NCI-H82 treated with DMSO at 0.1 percent for 48 hours (cell line): ENCODE measurements around the gene RHBDD2.
A peak's percentile ranks its signal among the peaks of the same experiment; 100 is the strongest.
"Not testable (repeated sequence)": the region's sequence is repeated elsewhere in the genome, so short reads cannot be mapped to it uniquely, and the experiment has no call there.

Source experiments
- DNase-seq: peaks from one replicate; lab custom pipeline; 2025; ENCODE audit not compliant: unreplicated experiment; lab: John Stamatoyannopoulos, UW

Gene RHBDD2

GRCh38 chr7:75888464-75889222 is 9.8 kb downstream of the RHBDD2 start:
- DNase-seq: no peak

- DNase-seq: no peak
These were observed 10.5 kb downstream of the RHBDD2 start for GRCh38 chr7:75889223-75889825.

GRCh38 chr7:75889826-75890225 is 11.0 kb downstream of the RHBDD2 start:
- DNase-seq: no peak

DNA sequence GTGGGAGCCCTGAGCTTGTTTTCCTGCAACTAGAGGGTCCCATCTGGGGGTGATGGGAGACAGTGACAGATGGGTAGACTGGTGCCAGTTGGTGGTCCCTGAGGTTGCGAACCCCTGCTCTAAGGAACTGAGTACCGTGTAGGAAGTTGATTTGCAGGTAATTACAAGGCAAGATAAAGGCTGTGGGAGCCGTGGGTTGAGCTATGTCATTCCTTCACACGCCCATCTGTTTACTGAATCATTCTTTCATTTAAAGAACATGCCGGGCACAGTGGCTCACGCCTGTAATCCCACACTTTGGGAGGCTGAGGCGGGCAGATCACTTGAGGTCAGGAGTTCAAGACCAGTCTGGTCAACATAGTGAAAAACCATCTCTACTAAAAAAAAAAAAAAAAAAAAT is 12.4 kb downstream of the RHBDD2 start:
- not testable (repeated sequence) for DNase-seq

DNA sequence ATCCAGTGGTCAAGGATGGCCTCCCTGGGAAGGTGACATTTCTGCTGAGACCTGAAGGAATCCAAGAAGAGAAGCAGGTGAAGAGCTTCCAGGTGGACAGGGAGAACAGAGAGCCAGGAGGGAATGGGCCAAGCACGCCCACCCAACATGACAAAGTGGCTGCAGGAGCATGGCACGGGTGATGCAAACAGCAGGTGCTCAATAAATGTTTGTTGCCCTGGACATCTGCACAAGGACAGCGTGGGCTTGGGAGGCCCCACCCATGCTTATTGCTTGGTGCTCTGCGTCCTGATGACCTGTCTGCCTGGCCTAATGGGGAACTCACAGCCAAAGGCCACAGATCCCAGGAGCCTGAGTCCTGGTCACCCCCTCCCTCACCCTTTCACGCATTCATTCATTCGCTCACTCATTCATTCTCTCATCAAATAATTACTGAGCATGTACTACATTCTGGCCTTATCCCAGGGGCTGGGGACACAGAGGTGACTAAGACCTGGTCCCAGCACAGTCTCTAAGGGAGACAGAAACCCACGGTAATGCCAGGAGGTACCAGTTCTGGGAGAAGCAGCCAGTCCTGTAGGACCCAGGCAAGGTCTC is 13.1 kb downstream of the RHBDD2 start:
- DNase-seq: no peak

GRCh38 chr7:75892634-75893272 is 13.9 kb downstream of the RHBDD2 start:
- DNase-seq: no peak

DNA sequence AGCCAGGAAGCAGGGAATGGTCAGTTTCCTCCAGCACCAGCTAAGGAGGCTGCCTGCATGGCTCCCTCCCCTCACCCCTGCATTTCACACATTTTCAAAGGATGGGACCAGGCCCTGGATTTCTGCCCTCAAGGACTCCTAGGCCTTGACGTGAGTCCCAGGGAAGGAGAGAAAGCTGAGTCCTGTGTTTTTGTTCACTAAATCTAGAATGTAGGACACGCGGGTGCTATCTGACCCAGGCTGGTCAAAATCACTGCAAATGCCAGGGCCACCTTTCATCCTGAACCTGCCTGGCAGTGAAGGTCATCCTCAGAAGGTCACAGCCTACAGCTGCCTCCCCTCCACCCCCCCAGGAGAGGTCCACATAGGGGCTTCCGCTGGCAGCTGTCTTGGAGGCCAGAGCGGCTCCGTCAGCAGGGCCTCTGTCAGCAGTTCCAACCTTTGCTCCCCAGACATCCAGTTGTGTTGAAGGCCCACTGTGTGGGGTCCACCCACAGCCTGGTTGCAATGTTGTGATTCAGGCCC is 18.0 kb downstream of the RHBDD2 start:
- no peak for DNase-seq

DNA sequence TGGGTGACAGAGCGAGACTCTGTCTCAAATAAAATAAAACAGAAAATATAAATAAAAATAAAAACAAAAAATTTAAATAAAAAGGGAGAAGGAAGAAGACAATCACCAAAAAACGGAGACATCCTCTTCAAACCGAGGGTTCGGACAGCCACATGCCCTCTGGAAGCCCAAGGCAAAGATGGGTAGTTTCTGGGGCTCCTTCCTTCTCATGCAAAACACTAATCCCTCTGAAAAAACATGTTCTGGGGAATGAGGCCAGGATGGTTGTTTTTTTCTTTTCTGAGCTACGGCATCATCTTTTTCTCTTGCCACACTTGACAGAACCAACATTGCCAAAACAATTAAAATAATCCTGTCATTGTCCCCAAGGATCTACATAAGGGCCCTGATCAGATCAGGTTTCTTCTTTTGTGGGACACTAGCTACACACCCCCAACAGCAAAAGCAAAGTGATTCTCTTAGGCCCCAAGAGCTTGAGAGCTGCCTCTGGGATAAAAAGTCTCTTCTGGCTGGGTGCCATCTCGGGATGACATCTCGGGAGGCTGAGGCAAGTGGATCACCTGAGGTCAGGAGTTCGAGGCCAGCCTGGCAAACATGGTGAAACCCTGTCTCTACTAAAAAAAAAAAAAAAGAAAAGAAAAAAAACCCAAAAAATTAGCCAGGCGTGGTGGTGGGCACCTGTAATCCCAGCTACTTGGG is 21.9 kb downstream of the RHBDD2 start:
- DNase-seq: no peak

DNA sequence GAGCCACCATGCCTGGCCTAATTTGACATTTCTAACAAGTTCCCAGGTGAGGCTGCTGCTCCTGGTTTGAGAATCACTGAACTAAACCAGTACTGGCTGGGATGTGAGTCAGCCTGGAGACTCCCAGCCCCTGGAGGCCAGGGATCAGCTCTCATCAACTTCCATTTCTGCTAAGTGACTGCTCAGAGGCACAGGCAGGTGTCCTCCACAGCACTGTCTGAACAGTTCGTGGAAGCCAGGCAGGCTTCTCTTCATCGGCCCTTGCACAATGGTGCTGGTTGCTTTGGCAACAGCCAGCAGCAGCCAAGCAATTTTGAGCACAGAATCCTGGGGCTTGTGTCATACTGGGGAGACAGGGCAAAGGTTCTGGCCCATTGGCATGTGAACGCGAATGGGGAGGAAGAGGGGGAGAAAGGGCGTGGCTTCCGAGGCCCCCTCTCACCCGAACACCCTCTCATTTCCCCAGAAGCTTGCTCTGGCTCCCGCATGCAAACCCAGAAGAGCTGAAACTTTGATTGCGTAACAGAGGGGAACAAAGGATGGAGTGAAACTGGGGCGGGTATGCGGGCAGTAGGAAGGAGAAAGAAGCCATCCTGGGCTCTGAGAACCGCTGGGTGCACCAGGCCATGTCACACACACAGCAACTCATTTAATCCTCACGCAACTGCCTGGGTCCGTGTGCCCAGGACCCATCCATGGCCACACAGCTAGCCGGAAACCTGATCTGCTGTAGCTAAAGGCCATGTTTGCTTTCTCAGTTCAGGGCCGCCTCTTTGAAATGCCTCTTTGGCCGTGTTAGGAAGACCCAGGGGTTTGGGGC is 27.2 kb downstream of the RHBDD2 start:
- no peak for DNase-seq

DNA sequence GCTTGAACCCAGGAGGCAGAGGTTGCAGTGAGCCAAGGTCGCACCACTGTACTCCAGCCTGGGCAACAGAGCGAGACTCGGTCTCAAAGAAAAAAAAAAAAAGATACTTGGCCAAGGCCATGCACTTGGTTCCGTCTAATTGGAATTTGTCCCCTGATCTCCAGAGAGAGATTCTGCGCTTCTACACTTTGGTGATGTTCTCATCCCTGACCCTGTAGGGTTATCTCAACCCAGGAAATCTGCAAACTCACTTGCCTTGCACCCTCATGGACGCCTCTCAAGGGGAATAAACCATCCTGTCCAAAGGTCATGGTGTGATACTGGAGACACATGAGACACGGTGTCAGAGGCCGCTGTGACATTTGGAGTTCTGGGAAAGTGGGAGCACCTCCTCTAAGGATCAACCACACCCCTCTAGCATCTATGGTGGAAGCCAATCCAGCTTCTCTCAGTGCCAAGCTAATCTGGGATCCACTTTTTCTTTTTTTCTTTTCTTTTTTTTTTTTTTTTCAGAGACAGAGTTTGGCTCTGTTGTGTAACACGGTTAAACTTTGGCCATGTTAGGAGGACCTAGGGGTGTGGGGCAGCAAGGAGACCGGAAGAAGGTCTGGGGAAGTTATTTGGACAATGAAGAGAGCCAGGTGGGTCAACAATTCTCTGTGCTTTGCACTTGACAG is 28.3 kb downstream of the RHBDD2 start:
- DNase-seq: no peak

DNA sequence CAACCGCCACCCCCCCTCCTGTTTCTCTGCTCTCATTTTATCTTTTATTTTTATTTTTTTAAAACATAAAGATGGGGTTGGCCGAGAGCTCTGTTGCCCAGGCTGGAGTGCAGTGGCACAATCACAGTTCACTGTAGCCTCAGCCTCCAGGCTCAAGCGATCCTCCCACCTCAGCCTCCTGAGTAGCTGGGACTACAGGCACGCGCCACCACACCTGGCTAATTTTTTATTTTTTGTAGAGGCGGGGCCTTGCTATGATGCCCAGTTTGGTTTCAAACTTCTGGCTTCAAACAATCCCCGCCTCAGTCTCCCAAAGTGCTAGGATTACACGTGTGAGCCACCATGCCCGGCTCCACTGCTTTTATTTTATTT is 28.8 kb downstream of the RHBDD2 start:
- DNase-seq: not testable (repeated sequence)

DNA sequence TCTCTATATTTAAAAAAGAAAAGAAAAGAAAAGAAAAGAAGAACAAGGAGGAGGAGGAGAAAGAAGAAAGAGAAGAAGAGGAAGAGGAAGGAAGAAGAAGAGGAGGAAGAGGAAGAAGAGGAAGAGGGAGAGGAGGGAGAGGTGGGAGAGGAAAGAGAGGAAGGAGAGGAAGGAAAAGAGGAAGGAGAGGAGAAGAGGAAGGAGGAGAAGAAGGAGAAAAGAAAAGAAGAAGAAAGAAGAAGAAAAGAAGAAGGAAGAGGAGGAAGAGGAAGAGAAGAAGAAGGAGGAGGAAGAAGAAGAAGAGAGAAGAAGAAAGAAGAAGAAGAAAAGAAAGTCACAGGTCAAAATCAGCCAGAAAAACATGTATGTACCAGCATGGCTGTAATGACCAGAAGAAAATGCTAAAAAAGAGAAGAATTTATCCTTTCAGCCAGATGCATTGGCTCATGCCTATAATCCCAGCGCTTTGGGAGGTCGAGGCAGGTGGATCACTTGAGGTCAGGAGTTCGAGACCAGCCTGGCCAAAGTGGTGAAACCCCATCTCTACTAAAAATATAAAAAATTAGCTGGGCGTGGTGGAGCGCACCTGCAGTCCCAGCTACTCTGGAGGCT is 30.8 kb downstream of the RHBDD2 start:
- no peak for DNase-seq

- DNase-seq: not testable (repeated sequence)
These were observed 32.4 kb downstream of the RHBDD2 start for GRCh38 chr7:75911186-75911585.

DNA sequence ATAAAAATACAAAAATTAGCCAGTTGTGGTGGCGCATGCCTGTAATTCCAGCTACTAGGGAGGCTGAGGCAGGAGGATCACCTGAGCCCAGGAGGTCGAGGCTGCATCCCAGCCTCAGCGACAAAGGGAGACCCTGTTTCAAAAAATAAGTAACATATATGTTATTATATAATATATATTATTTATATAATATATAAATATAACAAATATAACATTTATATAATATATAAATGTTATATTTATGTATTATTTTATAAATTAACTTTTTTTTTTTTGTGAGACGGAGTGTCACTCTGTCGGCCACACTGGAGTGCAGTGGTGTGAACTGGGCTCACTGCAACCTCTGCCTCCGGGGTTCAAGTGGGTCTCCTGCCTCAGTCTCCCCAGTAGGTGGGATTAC is 34.6 kb downstream of the RHBDD2 start:
- DNase-seq: no peak

DNA sequence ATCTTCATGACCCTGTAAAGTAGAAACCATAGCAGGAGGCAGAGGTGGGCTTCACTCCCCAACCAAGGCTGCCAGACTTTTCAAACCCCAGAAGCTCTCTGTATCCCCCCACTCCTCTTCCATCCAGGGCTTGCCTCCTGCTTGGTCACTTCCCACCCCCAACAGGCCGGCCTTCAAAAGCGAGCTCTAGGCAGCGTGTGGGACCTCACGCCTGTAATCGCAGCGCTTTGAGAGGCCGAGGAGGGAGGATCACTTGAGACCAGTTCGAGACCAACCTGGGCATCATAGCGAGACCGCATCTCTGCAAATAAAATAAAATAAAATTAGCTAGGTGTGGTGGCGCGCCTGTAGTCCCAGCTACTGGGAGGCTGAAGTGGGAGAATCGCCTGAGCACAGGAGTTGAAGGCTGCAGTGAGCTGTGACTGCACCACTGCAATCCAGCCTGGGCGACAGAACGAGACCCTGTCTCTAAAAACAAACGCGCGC is 35.4 kb downstream of the RHBDD2 start:
- DNase-seq: no peak

DNA sequence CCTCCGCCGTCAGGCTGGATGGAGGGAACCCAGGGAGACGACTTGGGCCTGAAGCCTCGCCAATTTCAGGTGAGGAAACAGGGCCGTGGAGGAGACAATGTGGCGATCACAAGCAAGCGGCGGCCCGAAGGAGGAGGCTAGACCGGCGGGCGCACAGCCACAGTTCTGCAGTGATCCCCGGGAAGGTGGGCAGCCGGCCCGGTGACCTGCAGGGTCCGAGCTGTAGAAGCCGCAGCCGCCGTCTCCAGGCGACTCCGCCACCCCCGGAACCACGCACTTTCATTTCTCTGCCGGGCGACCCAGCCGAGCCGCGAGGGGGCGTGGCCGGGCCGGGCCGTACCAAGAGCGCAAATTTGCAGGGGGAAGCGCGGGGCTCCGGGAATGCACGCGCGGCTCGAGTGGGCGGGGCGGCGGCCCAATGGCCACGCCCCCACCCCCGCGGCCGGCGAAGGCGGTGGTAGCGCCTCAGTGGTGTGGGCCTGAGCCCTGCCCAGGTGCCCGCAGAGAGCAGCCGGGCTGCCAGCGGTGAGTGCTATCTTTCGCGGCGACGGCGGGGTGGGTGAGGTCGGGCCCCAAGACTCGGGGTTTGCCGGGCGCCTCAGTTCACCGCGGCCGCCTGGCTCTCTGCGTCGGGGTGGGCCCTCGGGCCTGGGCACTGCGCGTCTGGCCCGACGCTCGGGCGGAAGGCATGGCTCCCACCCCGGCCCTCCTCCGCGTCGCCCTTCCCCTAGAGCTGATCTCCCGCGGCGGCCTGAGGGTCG is 36.0 kb downstream of the RHBDD2 start, which contains the start of gene POR:
Gene POR, plus strand, starts transcription at position 501 of the 761 bp plus-strand sequence. CDS start 38,847 bp downstream, outside the sequence.
- peak; percentile 65 for DNase-seq

- no peak for DNase-seq
These were observed 36.8 kb downstream of the RHBDD2 start for GRCh38 chr7:75915416-75916156.

GRCh38 chr7:75916259-75916658 is 37.4 kb downstream of the RHBDD2 start:
- DNase-seq: no peak
